B cell (primary cell): ENCODE measurements around the gene C4A. TPM values are rescaled to one million over a fixed set of nuclear protein-coding genes. Genes with fewer than 3 reads are reported as not detected.
"Not testable (repeated sequence)": the region's sequence is repeated elsewhere in the genome, so short reads cannot be mapped to it uniquely, and the experiment has no call there.

ENCODE experiments used
- ATAC-seq: fragments of 200-7000 bp; cut with Tn5 transposase; one replicate; pipeline ENCODE4 v1.10.0; 2021; ENCODE audit warnings: low read depth, mild to moderate bottlenecking, moderate number of reproducible peaks, moderate library complexity
- CTCF ChIA-PET: fragments of 350-600 bp; sonication (Branson Sonifier 250); formaldehyde crosslinking; loops from one replicate; lab custom pipeline; 2021; ENCODE audit warnings: antibody characterized with exemption, inconsistent platforms; lab: Charles Lee
- POLR2A ChIA-PET: fragments of 350-600 bp; sonication (Branson Sonifier 250); formaldehyde crosslinking; loops from one replicate; lab custom pipeline; 2021; ENCODE audit warnings: antibody characterized with exemption; lab: Charles Lee
- DNase-seq: peaks from one replicate; pipeline ENCODE4 v3.0.0; 2013
- H2AFZ ChIP-seq: 2 replicates; pipeline ENCODE4 v1.6.1; 2012; ENCODE audit warnings: mild to moderate bottlenecking, low read depth, low read length; ENCODE audit not compliant: insufficient read depth, poor library complexity, severe bottlenecking
- H3K27ac ChIP-seq, 2 donors: 1 replicate in 1 of 2; 2 replicates in 1 of 2; pipeline ENCODE4 v1.5.1; 2012 to 2013; ENCODE audit warnings: low read length in 2 of 2, mild to moderate bottlenecking in 2 of 2, moderate library complexity in 1 of 2
- H3K27me3 ChIP-seq, 4 experiments: fragments of 200-600 bp in 1 of 4; sonication (generic) in 1 of 4; replicated peaks in 1 of 4; 1 replicate in 2 of 4; 2 replicates in 2 of 4; pipeline versions ENCODE4 v1.6.1 to v1.7.0; 2013 to 2016; ENCODE audit warnings: low read length in 3 of 4, mild to moderate bottlenecking in 2 of 4, mixed read lengths in 1 of 4, moderate library complexity in 1 of 4; ENCODE audit not compliant: insufficient read depth in 4 of 4, control insufficient read depth in 3 of 4; ENCODE audit errors: control extremely low read depth in 1 of 4
- H3K36me3 ChIP-seq, 2 experiments: replicated peaks in 1 of 2; 1 replicate in 1 of 2; 2 replicates in 1 of 2; pipeline versions ENCODE4 v1.6.1 to v1.7.1; 2013; ENCODE audit warnings: low read length in 1 of 2; ENCODE audit not compliant: insufficient read depth in 2 of 2, control insufficient read depth in 1 of 2; ENCODE audit errors: control extremely low read depth in 1 of 2, extremely low read depth in 1 of 2
- H3K4me1 ChIP-seq, 2 donors: fragments of 200-600 bp in 1 of 2; sonication (generic) in 1 of 2; 1 replicate in 1 of 2; 2 replicates in 1 of 2; pipeline versions ENCODE4 v1.5.1 to v1.6.1; 2013 to 2017; ENCODE audit warnings: low read length in 2 of 2; ENCODE audit not compliant: control insufficient read depth in 2 of 2, insufficient read depth in 2 of 2
- H3K4me2 ChIP-seq: replicated peaks from 2 replicates; pipeline ENCODE3; 2012; ENCODE audit warnings: mild to moderate bottlenecking, low read depth, low read length; ENCODE audit not compliant: poor library complexity, severe bottlenecking
- H3K4me3 ChIP-seq, 5 experiments: fragments of 200-600 bp in 1 of 5; sonication (generic) in 1 of 5; 1 replicate in 3 of 5; 2 replicates in 2 of 5; pipeline versions ENCODE4 v1.5.1 to v1.7.0; 2011 to 2016; ENCODE audit warnings: low read length in 4 of 5, mild to moderate bottlenecking in 4 of 5, low read depth in 2 of 5, control low read depth in 1 of 5, moderate library complexity in 1 of 5; ENCODE audit not compliant: insufficient read depth in 1 of 5; ENCODE audit errors: control extremely low read depth in 1 of 5, extremely low read depth in 1 of 5
- H3K79me2 ChIP-seq: fragments of 200-600 bp; sonication (generic); one replicate; pipeline ENCODE4 v1.6.0; 2016; ENCODE audit warnings: low read length; ENCODE audit not compliant: control insufficient read depth, insufficient read depth
- H3K9ac ChIP-seq: fragments of 200-600 bp; sonication (generic); 2 replicates; pipeline ENCODE4 v1.6.1; 2017; ENCODE audit warnings: mild to moderate bottlenecking, low read length, moderate library complexity
- H3K9me3 ChIP-seq, 3 donors: one replicate each; pipeline versions ENCODE4 v1.6.1 to v1.7.1; 2013; ENCODE audit warnings: low read length in 2 of 3; ENCODE audit not compliant: control insufficient read depth in 2 of 3, insufficient read depth in 1 of 3; ENCODE audit errors: control extremely low read depth in 1 of 3
- H4K20me1 ChIP-seq: 2 replicates; pipeline ENCODE4 v1.6.0; 2012; ENCODE audit warnings: mild to moderate bottlenecking, low read length; ENCODE audit not compliant: insufficient read depth, control insufficient read depth, poor library complexity, severe bottlenecking
- H3K27ac Mint-ChIP-seq: one replicate; pipeline ENCODE4 v1.8.0; 2021; ENCODE audit warnings: mixed read lengths
- H3K27me3 Mint-ChIP-seq: one replicate; pipeline ENCODE4 v1.8.0; 2021; ENCODE audit warnings: mixed read lengths
- H3K4me1 Mint-ChIP-seq: one replicate; pipeline ENCODE4 v1.8.0; 2021; ENCODE audit warnings: mixed read lengths
- H3K4me3 Mint-ChIP-seq: one replicate; pipeline ENCODE4 v1.8.0; 2021; ENCODE audit warnings: mixed read lengths
- H3K9me3 Mint-ChIP-seq: one replicate; pipeline ENCODE4 v1.8.0; 2022; ENCODE audit warnings: mixed read lengths; ENCODE audit not compliant: insufficient read depth
- WGBS: methylation state at CpG from one replicate; pipeline ENCODE4 v1.1.5; 2013; ENCODE audit warnings: missing lambda C conversion rate; ENCODE audit not compliant: insufficient coverage; 5-methylcytosine and 5-hydroxymethylcytosine counted together
- intact Hi-C: fragments of 100-400 bp; cut with micrococcal nuclease; formaldehyde crosslinking; loops from one replicate; pipeline ENCODE4 v1.10.0; 2022
- polyA plus RNA-seq: library from polyadenylated mRNA; depleted of rRNA; stranded (reverse); fragments of >200 nt; gene quantifications from 2 replicates; pipeline ENCODE4 v1.2.3, GENCODE V29; 2012
- total RNA-seq, 2 donors: library from RNA; stranded (reverse); fragments of 120-200 nt in 1 of 2; gene quantifications; 1 replicate in 1 of 2; 2 replicates in 1 of 2; pipeline versions ENCODE4 v1.2.3 to v1.2.4, GENCODE V29; 2013 to 2022

C4A gene
- total and polyA plus RNA-seq, 2 donors (not counting 1 experiment from before 2014, with no cell fraction given) = 9.9 to 10.5 TPM

DNA sequence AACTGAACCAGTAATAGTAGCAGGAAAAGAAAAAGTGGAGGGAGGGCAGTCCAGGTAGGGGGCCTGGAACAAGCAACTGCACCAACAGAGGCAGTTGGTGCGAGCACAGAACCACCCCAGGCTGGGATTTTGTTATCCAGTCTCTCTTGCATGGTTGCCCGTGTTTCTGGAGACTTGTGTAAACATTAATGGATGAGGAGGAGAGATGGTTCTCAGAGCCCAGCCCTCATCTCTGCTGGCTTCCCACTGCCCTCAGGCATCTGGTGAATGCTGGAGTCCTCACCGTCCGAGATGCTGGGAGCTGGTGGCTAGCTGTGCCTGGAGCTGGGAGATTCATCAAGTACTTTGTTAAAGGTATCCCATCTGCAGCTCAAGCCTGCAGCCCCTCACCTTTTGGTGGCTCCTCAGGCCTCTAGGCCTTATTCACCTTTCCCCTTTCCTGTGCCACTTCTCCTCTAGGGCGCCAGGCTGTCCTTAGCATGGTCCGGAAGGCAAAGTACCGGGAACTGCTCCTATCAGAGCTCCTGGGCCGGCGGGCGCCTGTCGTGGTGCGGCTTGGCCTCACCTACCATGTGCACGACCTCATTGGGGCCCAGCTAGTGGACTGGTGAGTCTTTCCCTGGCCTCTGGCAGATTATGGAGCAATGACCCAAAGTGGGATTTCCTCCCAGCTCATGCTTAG, 1.5 kb upstream of the C4A start:
- H3K9me3 Mint-ChIP-seq, H3K4me3 Mint-ChIP-seq, POLR2A ChIA-PET, intact Hi-C loops, H3K27ac Mint-ChIP-seq, H3K9ac ChIP-seq, ATAC-seq, H3K79me2 ChIP-seq, H3K27me3 ChIP-seq, H3K27me3 Mint-ChIP-seq, H3K4me1 Mint-ChIP-seq, H2AFZ ChIP-seq, DNase-seq, H4K20me1 ChIP-seq, H3K4me1 ChIP-seq, H3K4me2 ChIP-seq, H3K27ac ChIP-seq, H3K4me3 ChIP-seq, H3K9me3 ChIP-seq: not testable (repeated sequence)
- CTCF ChIA-PET = interaction anchor here (0.8 kb wide), 1 partner anchor 15 kb away, joined by 3 read pairs; no protein-coding TSS in a partner anchor
- 96% methylated on average over 4 of the region's 13 CpGs for WGBS
- peaks cover 3 to 12% of the 10 kb centered on the region in 2 experiments for H3K36me3 ChIP-seq

DNA sequence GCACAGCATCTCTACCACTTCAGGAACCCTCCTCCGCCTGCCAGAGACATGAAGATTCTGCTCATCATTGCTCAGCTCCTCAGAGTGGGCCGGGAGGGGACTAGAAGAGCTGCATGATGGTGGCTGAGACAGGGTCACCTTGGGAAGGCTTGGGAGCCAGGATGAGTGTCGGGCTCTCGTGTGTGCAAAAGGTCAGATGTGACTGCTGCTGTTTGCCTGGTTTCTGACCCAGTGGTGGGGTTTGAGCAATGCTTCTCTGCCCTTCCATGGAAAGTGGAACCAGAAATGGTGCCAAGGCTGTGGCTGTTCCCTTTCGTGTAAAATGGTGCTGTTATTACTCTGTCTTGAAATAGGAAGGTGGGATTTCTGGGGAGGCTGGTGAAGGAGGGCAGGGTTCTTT, 859 bp upstream of the C4A start:
- H3K4me2 ChIP-seq, H3K4me3 Mint-ChIP-seq, H3K27ac Mint-ChIP-seq, H3K9me3 Mint-ChIP-seq, H2AFZ ChIP-seq, H3K9me3 ChIP-seq, H4K20me1 ChIP-seq, CTCF ChIA-PET, H3K27me3 Mint-ChIP-seq, POLR2A ChIA-PET, H3K4me1 ChIP-seq, ATAC-seq, H3K27ac ChIP-seq, DNase-seq, H3K4me1 Mint-ChIP-seq, H3K27me3 ChIP-seq, intact Hi-C loops, H3K9ac ChIP-seq, H3K79me2 ChIP-seq, H3K4me3 ChIP-seq: not testable (repeated sequence)
- H3K36me3 ChIP-seq = peaks cover 3 to 12% of the 10 kb centered on the region in 2 experiments
- no CpG with 5 or more reads among the region's 5 CpGs for WGBS

DNA sequence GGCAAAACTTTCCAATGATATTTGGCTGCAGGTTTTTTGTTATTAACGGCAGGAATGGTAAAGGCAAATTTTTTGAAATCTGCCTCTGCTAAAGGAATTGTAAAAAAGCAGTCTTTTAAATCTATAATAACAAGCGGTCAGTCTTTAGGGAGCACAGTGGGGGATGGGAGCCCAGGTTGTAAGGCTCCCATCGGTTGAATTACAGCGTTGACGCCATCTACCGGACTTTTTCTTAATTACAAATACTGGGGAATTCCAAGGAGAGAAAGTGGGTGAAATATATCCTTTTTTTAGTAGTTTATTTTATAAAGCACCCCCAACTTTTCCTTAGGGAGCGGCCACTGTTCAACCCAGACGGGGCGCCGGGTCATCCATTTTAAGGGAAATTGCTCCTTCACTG, 7.5 kb downstream of the C4A start:
- H2AFZ ChIP-seq, H3K27me3 Mint-ChIP-seq, H4K20me1 ChIP-seq, H3K27me3 ChIP-seq, H3K4me1 Mint-ChIP-seq, POLR2A ChIA-PET, H3K27ac ChIP-seq, H3K4me3 Mint-ChIP-seq, DNase-seq, H3K79me2 ChIP-seq, H3K9ac ChIP-seq, ATAC-seq, H3K36me3 ChIP-seq, intact Hi-C loops, CTCF ChIA-PET, H3K9me3 Mint-ChIP-seq, H3K4me1 ChIP-seq, H3K4me2 ChIP-seq, H3K9me3 ChIP-seq, H3K27ac Mint-ChIP-seq, H3K4me3 ChIP-seq: not testable (repeated sequence)
- WGBS = no CpG with 5 or more reads among the region's 10 CpGs

DNA sequence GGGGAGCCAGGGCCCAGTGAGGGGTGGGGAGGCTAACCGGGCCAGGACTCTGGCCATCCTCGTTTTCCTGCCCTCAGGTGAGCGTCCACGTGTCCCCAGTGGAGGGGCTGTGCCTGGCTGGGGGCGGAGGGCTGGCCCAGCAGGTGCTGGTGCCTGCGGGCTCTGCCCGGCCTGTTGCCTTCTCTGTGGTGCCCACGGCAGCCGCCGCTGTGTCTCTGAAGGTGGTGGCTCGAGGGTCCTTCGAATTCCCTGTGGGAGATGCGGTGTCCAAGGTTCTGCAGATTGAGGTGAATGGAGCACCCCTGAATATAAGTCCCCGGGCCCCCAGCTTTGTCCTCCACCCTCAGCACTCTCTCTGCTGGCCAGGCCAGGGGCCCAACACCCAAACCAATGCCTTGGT, 12.6 kb downstream of the C4A start:
- ATAC-seq, CTCF ChIA-PET, H3K27me3 ChIP-seq, H3K9me3 Mint-ChIP-seq, H3K79me2 ChIP-seq, H3K4me2 ChIP-seq, H3K4me3 Mint-ChIP-seq, H3K9ac ChIP-seq, H3K4me1 Mint-ChIP-seq, H3K27ac Mint-ChIP-seq, H3K9me3 ChIP-seq, H3K27me3 Mint-ChIP-seq, DNase-seq, H3K27ac ChIP-seq, H4K20me1 ChIP-seq, POLR2A ChIA-PET, H3K36me3 ChIP-seq, intact Hi-C loops, H2AFZ ChIP-seq, H3K4me3 ChIP-seq, H3K4me1 ChIP-seq: not testable (repeated sequence)
- no CpG with 5 or more reads among the region's 14 CpGs for WGBS
